Medulla oblongata (tissue), 1 donor: ENCODE data around the gene SUGCT.
"Not testable (repeated sequence)": the region's sequence is repeated elsewhere in the genome, so short reads cannot be mapped to it uniquely, and the experiment has no call there.

Source experiments
- DNase-seq: peaks from one replicate; pipeline ENCODE4 v3.0.0-alpha.2; 2015; ENCODE audit errors: extremely low spot score

Gene SUGCT

DNA sequence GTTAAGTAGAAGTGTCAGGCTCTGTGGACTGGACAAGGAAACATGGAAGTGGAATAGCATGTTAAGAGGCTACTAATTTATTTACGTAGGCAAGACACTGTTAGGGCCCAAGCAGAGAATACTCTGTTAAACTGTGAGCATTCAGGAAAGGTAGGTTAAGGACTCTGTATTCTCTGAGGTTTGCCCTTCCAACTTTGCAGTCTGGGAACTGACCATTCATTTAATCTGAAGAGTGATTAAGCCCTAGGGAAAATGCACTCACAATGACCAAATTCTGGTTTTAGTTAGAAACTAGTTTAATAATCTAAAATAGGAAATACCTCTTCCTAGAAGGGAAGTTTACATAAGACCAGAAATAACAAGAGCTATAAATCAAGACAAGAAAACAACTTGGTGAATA is 266.6 kb downstream of the SUGCT start:
- no peak for DNase-seq

DNA sequence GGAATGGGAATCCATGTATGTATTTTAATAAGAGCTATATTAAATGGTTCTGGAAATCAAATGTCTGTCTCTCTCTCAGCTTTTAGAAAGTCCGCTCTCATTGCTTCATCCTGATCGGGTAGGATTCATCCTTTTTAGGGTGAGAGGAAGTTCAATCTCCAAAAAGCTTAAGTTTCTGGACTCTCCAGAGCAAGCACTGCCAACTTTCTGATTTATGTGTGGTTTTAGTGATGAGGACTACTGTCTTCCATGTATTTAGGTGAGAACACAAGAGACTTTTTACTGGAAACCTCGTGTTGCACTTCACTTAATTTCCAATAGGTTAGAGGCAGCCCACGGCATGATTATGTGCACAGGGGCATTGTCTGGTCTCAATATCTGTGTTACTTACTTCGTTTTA is 267.9 kb downstream of the SUGCT start:
- DNase-seq = no peak

GRCh38 chr7:40403703-40404476 is 269.1 kb downstream of the SUGCT start:
- no peak for DNase-seq

DNA sequence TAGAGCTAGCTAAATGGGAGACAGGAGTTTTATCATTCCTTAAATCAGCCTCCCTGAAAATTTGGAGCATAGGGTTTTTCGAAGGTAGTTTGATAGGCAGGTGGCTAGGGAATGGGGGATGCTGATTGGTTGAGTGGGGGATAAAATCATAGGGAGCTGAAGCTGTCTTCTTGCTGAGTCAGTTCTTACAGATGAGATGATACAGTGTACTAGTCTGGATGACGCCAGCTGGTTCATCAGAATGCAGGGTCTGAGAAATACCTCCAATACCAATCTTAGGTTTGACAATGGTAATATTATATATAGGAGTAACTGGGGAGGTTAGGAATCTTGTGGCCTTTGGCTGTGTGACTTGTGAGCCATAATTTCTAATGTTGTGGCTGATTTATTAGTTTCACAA is 271.2 kb downstream of the SUGCT start:
- no peak for DNase-seq

DNA sequence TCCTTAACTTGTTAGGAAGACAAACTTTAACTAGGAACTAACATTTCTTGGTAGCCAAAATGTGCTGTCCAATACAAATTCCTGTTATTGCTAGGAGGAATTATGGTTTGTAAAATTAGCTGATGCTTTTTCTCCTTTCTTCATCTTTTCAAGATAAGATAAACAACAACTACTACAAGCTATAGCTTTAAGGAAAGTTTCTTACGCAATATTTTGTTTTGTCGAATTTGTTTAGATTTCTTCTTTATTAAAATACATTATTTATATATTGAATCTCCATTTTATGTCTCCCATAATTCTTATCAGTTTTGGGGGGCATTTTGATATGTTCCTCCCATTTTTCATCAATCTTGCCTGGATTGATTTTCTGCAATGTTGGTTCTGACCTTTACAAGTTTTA is 277.5 kb downstream of the SUGCT start:
- DNase-seq = no peak

GRCh38 chr7:40414704-40415103 is 279.9 kb downstream of the SUGCT start:
- not testable (repeated sequence) for DNase-seq

- DNase-seq = no peak
These were observed 283.6 kb downstream of the SUGCT start for GRCh38 chr7:40418448-40418847.

DNA sequence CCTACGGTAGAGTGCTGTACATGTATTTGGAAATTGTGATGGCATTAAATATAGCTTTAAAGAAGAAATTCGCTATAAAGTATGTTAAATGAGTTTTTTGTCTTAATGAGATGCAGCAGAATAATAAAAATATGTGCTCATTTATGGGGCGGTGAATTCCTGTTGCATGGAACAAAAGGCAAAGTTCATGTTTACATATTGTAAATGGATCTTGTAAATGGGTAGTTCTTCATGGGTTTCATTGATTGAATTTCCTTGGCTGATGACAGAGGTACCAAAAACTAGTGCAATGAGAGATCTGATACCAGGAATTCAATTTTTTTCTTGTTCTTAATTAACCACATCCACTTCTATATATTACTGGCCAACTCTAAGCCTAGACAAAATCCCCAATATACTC is 284.2 kb downstream of the SUGCT start:
- no peak for DNase-seq

- peak; percentile 54 for DNase-seq
These were observed 285.0 kb downstream of the SUGCT start for GRCh38 chr7:40419806-40420205.

- DNase-seq = no peak
These were observed 286.6 kb downstream of the SUGCT start for GRCh38 chr7:40421433-40421832.

GRCh38 chr7:40425696-40426095 is 290.9 kb downstream of the SUGCT start:
- no peak for DNase-seq

- DNase-seq = no peak
These were observed 293.6 kb downstream of the SUGCT start for GRCh38 chr7:40428421-40428820.

DNA sequence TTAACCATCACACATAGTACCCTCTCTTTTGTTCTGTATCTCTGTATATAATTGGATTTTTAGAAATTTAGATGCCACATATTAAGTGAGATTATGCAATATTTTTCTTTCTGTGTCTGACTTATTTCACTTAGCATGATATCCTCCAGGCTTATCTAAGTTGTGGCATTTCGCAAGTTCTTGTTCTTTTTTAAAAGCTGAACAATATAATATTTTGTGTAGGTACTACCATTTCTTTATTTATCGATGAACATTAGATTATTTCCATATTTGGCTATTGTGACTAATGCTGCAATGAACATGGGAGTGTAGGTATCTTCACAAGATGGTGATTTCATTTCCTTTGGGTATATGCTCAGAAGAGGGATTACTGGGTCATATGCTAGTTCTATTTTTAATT is 295.0 kb downstream of the SUGCT start:
- no peak for DNase-seq

GRCh38 chr7:40432046-40432445 is 297.2 kb downstream of the SUGCT start:
- DNase-seq = no peak

DNA sequence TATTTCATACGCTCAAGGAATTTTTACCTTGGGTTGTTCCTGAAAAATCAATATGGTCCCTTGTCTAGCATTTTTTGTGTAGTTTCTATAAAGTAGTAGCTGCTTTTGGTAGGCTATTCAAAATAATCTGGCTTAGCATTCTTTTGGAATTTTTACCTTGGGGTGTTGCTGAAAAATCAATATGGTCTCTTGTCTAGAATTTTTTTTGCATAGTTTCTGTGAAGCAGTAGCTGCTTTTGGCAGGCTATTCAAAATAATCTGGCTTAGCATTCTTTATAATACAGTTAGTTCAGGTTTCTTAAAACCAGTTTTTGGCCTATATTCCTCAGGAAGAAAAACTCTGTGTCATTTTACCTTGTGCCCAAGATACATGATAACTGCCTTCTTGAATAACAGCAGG is 301.9 kb downstream of the SUGCT start:
- no peak for DNase-seq

GRCh38 chr7:40437498-40437897 is 302.7 kb downstream of the SUGCT start:
- no peak for DNase-seq

- no peak for DNase-seq
These were observed 303.3 kb downstream of the SUGCT start for GRCh38 chr7:40437936-40438634.

- no peak for DNase-seq
These were observed 304.9 kb downstream of the SUGCT start for GRCh38 chr7:40439686-40440085.

DNA sequence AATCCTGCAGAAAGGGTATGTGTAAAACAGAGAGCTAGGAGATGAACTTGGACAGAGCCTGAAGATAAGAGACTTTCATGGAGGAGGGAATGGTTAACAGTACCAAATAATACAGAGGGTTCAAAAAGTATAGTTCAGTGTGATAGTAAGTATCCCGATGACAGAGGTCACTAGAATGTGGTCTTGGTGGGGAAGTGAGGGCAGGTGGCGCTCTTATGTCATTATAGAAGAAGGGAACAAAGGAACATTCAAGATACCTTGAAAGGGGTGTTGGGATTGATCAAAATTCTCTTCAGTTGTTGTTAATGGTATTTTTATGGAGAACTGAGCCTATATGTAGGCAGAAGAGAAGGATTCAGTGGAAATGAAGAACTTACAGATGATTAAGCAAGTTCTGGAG is 312.5 kb downstream of the SUGCT start:
- no peak for DNase-seq

DNA sequence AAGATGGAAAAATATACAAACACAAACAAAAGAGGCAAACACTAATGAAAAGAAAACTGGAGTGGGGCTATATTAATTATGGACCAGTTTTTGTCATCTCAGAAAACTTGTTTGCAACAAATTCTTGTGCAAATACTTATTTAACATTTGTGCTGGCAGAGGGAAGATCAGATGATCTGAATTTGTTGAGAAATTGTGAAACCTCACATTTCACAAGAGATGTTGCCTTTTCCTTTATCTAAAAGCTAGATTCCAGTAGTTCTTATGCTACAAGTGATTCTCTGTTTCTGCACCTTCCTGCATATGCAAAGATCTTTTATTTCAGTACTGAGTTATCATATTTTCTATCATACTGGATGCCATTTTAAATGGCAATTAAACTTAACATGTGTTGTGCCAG is 320.7 kb downstream of the SUGCT start:
- DNase-seq = no peak

DNA sequence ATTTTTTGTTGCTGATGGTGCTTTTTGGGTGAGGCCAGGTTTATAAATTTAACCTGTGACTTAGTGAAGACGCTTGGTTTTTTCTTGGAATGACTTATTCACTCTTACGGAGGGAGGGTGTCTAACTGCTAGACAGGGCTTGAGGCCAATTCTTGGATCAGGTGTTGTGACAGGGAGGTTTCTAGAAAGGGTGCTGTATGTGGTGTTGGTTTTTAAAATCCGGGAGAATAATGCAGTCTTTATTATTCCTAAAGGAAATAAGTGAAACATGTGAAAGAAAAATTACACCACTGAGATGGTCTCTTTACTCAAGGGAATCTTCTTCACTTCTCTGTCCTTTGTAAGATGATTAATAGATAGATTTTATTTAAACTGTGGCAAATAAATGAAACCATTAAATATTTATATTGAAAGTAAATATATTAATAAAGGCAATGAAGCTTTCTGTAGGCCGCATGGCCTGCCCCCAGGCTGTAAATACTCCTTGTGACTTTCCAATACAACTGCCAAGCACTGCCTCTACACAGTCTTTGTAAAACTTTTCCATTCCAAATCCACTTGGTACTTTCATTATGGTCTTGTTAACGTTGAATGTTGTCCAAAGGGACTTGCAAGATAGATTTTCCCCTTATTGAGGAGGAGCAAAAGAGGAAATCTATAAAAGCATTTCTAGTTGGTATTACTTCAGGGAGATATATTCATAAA is 323.1 kb downstream of the SUGCT start:
- DNase-seq = no peak

GRCh38 chr7:40463446-40463845 is 328.6 kb downstream of the SUGCT start:
- DNase-seq = no peak
